Activated effector memory CD4-positive, alpha-beta T cell treated with anti-CD3 and anti-CD28 coated beads, Interleukin-2, amount 50 U/mL, for 16 hours (primary cell): ENCODE measurements around the gene SUN1.

Experiments used
- DNase-seq: peaks from one replicate; pipeline ENCODE4 v3.0.0-alpha.2; 2020

SUN1 gene

GRCh38 chr7:894164-894867 is 62.0 kb downstream of the SUN1 start:
- DNase-seq, result no peak

- no peak for DNase-seq
Observed at GRCh38 chr7:894927-895450, 62.7 kb downstream of the SUN1 start.

- no peak for DNase-seq
Observed at GRCh38 chr7:895451-896052, 63.3 kb downstream of the SUN1 start.

- no peak for DNase-seq
Observed at GRCh38 chr7:896346-897075, 64.2 kb downstream of the SUN1 start.

GRCh38 chr7:897086-897485 is 64.8 kb downstream of the SUN1 start:
- no peak for DNase-seq

GRCh38 chr7:897771-898376 is 65.6 kb downstream of the SUN1 start:
- DNase-seq, result no peak

GRCh38 chr7:898460-898854 is 66.2 kb downstream of the SUN1 start:
- no peak for DNase-seq

- no peak for DNase-seq
Observed at GRCh38 chr7:898855-899681, 66.8 kb downstream of the SUN1 start.

GRCh38 chr7:899806-900205 is 67.5 kb downstream of the SUN1 start:
- no peak for DNase-seq

GRCh38 chr7:900331-901040 is 68.2 kb downstream of the SUN1 start:
- no peak for DNase-seq

- no peak for DNase-seq
Observed at GRCh38 chr7:901041-901387, 68.7 kb downstream of the SUN1 start.

- peak; percentile 77 for DNase-seq
Observed at GRCh38 chr7:901388-902154, 69.3 kb downstream of the SUN1 start.

GRCh38 chr7:902996-903395 is 70.7 kb downstream of the SUN1 start:
- no peak for DNase-seq

- no peak for DNase-seq
Observed at GRCh38 chr7:903921-904755, 71.9 kb downstream of the SUN1 start.

GRCh38 chr7:904847-905246 is 72.6 kb downstream of the SUN1 start:
- no peak for DNase-seq

GRCh38 chr7:906776-907157 is 74.5 kb downstream of the SUN1 start:
- no peak for DNase-seq

GRCh38 chr7:907158-907980 is 75.1 kb downstream of the SUN1 start:
- no peak for DNase-seq

- DNase-seq, result no peak
Observed at GRCh38 chr7:908159-908581, 75.9 kb downstream of the SUN1 start.
